SK-N-MC (cell line): Measurements from ENCODE around the gene NRIP3.

ENCODE experiments used
- EZH2 ChIP-seq: fragments of 200-600 bp; sonication (generic); IDR thresholded peaks from one replicate; pipeline ENCODE4 v1.6.1; 2017; ENCODE audit warnings: antibody characterized with exemption
- FOXP2 ChIP-seq: optimal IDR thresholded peaks from 2 replicates; pipeline ENCODE3; 2011; ENCODE audit warnings: mild to moderate bottlenecking, moderate library complexity; ENCODE audit not compliant: insufficient read depth; ENCODE audit errors: extremely low read length, control extremely low read depth
- POLR2AphosphoS5 ChIP-seq: IDR thresholded peaks from 2 replicates; pipeline ENCODE4 v1.6.1; 2012; ENCODE audit warnings: mild to moderate bottlenecking, low read depth, low read length, borderline replicate concordance

- no peak for TF ChIP-seq EZH2
- TF ChIP-seq POLR2AphosphoS5, result no peak
- no peak for TF ChIP-seq FOXP2
Observed at GRCh38 chr11:8973121-8973520, 30.7 kb downstream of the NRIP3 start.
